K562 (cell line): ENCODE data around the gene MRPL58. TPM values are rescaled to one million over a fixed set of nuclear protein-coding genes. Genes with fewer than 3 reads are reported as not detected.

ENCODE experiments used
- E2F4 ChIP-seq: sonication (generic); formaldehyde crosslinking; IDR thresholded peaks from 2 replicates; pipeline ENCODE4 v1.8.0; 2022; ENCODE audit warnings: mild to moderate bottlenecking, low read depth, missing genetic modification reagents
- EHMT2 ChIP-seq: fragments of 450-650 bp; IDR thresholded peaks from 2 replicates; pipeline ENCODE4 v1.6.1; 2018; ENCODE audit warnings: antibody characterized with exemption
- FOXP4 ChIP-seq: sonication (generic); formaldehyde crosslinking; IDR thresholded peaks from 2 replicates; pipeline ENCODE4 v1.8.0; 2022; ENCODE audit warnings: mild to moderate bottlenecking, missing genetic modification reagents, borderline replicate concordance
- ILK ChIP-seq: fragments of 450-650 bp; IDR thresholded peaks from 2 replicates; pipeline ENCODE4 v1.6.1; 2016; ENCODE audit warnings: missing genetic modification characterization, low read depth, mild to moderate bottlenecking, missing compliant biosample characterization, moderate library complexity, borderline replicate concordance
- KDM1A ChIP-seq, 2 experiments: fragments of 450-650 bp; IDR thresholded peaks; 2 replicates each; pipeline ENCODE4 v1.6.1; 2016; ENCODE audit warnings: mild to moderate bottlenecking in 2 of 2
- MNT ChIP-seq, 2 experiments: fragments of 450-650 bp; conservative IDR thresholded peaks; 2 replicates each; pipeline ENCODE4 v1.6.1; 2017; ENCODE audit warnings: mild to moderate bottlenecking in 2 of 2, moderate library complexity in 2 of 2
- SNIP1 ChIP-seq: fragments of 450-650 bp; IDR thresholded peaks from 2 replicates; pipeline ENCODE4 v1.7.1; 2017; ENCODE audit warnings: low read depth, mild to moderate bottlenecking
- THAP12 ChIP-seq: fragments of 250-450 bp; sonication (Bioruptor Pico); IDR thresholded peaks from 2 replicates; pipeline ENCODE4 v1.9.0; 2021; ENCODE audit warnings: mild to moderate bottlenecking, inconsistent platforms
- TSHZ1 ChIP-seq: fragments of 250-450 bp; sonication (Bioruptor Pico); IDR thresholded peaks from 2 replicates; pipeline ENCODE4 v1.4.0; 2020; ENCODE audit warnings: mild to moderate bottlenecking, moderate library complexity
- ZBTB34 ChIP-seq: fragments of 250-450 bp; sonication (Bioruptor Pico); IDR thresholded peaks from 2 replicates; pipeline ENCODE4 v1.8.0; 2021; ENCODE audit warnings: mild to moderate bottlenecking, moderate library complexity
- ZKSCAN8 ChIP-seq: fragments of 200-800 bp; sonication (Bioruptor generic); IDR thresholded peaks from 2 replicates; pipeline ENCODE4 v1.6.1; 2016; ENCODE audit warnings: missing genetic modification characterization, missing compliant biosample characterization
- polyA plus RNA-seq, 8 experiments: library from polyadenylated mRNA; depleted of rRNA in 4 of 8; stranded (reverse) in 5 of 8; unstranded in 3 of 8; fragments of >200 nt; fragmentation: Nextera tagmentation in 2 of 8; fragmentation: Illumina TruSeq in 1 of 8; extraction: Ambion mirVana in 2 of 8; extraction: Trizol in 1 of 8; gene quantifications; 2 replicates each; pipeline versions ENCODE4 v1.2.1 to v1.2.3, GENCODE V29; 2011 to 2014; ENCODE audit warnings: inconsistent platforms in 1 of 8, missing spikeins in 1 of 8
- total RNA-seq, 7 experiments: library from RNA; depleted of rRNA in 6 of 7; stranded (reverse); fragments of >200 nt in 6 of 7; fragmentation: Illumina TruSeq in 2 of 7; extraction: Trizol in 2 of 7; gene quantifications; 2 replicates each; pipeline versions ENCODE4 v1.2.1 to v1.2.3, GENCODE V29; 2011 to 2021; ENCODE audit warnings: low replicate concordance in 1 of 7

The MRPL58 gene
- total and polyA plus RNA-seq, 9 of the 15 experiments (the other 6 are each of a cell fraction or from before 2014, with no cell fraction given), result 30.8 to 107 (median 72.4) TPM

- TF ChIP-seq FOXP4 (no peak), EHMT2 (no peak), THAP12 (CRISPR knock-in tag) (peak; percentile 58; the same call in 1 of the 2 replicates), E2F4 (CRISPR knock-in tag) (peak; percentile 7; the same call in 1 of the 2 replicates), ZKSCAN8 (no peak), TSHZ1 (CRISPR knock-in tag) (no peak), SNIP1 (no peak), ZBTB34 (no peak), MNT (conservative IDR thresholded peaks at IDR 0.05) (peak in 1 of 2 experiments; percentile 81; a peak in 3 of 4 replicates), ILK (no peak), KDM1A (IDR thresholded peaks at IDR 0.05) (peak in 1 of 2 experiments; percentile 95)
Measured at GRCh38 chr17:74981979-74982662, 30.3 kb upstream of the MRPL58 start (continued).
